Smooth muscle cell (in vitro differentiated cells): Measurements from ENCODE around the gene ZG16. TPM values are rescaled to one million over a fixed set of nuclear protein-coding genes. Genes with fewer than 3 reads are reported as not detected.

Source experiments
- DNase-seq: peaks from one replicate; lab custom pipeline; 2025; ENCODE audit not compliant: unreplicated experiment; lab: John Stamatoyannopoulos, UW
- H2AFZ ChIP-seq: fragments of 200-600 bp; sonication (generic); 2 replicates; pipeline ENCODE4 v1.6.0; 2016; ENCODE audit warnings: antibody characterized with exemption, low read depth, mild to moderate bottlenecking
- H3F3A ChIP-seq: fragments of 200-600 bp; sonication (generic); 2 replicates; pipeline ENCODE4 v1.6.0; 2017; ENCODE audit warnings: antibody characterized with exemption, low read depth
- H3K27ac ChIP-seq: fragments of 200-600 bp; sonication (generic); 2 replicates; pipeline ENCODE4 v1.5.1; 2016; ENCODE audit warnings: low read depth, mild to moderate bottlenecking
- H3K27me3 ChIP-seq: fragments of 200-600 bp; sonication (generic); 2 replicates; pipeline ENCODE4 v1.6.1; 2016; ENCODE audit warnings: low read depth, mild to moderate bottlenecking
- H3K36me3 ChIP-seq: fragments of 200-600 bp; sonication (generic); 2 replicates; pipeline ENCODE4 v1.5.1; 2016; ENCODE audit warnings: low read depth
- H3K4me1 ChIP-seq: fragments of 200-600 bp; sonication (generic); 2 replicates; pipeline ENCODE4 v1.5.1; 2016; ENCODE audit warnings: low read depth
- H3K4me2 ChIP-seq: fragments of 200-600 bp; sonication (generic); 2 replicates; pipeline ENCODE4 v1.6.0; 2016; ENCODE audit warnings: mild to moderate bottlenecking
- H3K4me3 ChIP-seq: fragments of 200-600 bp; sonication (generic); 2 replicates; pipeline ENCODE4 v1.5.1; 2016; ENCODE audit warnings: mild to moderate bottlenecking
- H3K79me2 ChIP-seq: fragments of 200-600 bp; sonication (generic); 2 replicates; pipeline ENCODE4 v1.6.0; 2016; ENCODE audit warnings: low read depth, mild to moderate bottlenecking
- H3K9ac ChIP-seq: fragments of 200-600 bp; sonication (generic); 2 replicates; pipeline ENCODE4 v1.6.0; 2016; ENCODE audit warnings: low read depth
- H3K9me3 ChIP-seq: fragments of 200-600 bp; sonication (generic); replicated peaks from 2 replicates; pipeline ENCODE4 v1.5.1; 2016; ENCODE audit warnings: low read depth
- H4K20me1 ChIP-seq: fragments of 200-600 bp; sonication (generic); 2 replicates; pipeline ENCODE4 v1.6.0; 2016; ENCODE audit warnings: low read depth
- CTCF ChIP-seq: fragments of 200-600 bp; sonication (generic); IDR thresholded peaks from 2 replicates; pipeline ENCODE4 v1.5.1; 2017; ENCODE audit warnings: borderline replicate concordance, mild to moderate bottlenecking, antibody characterized with exemption; ENCODE audit not compliant: insufficient read depth, poor library complexity, severe bottlenecking
- WGBS: methylation state at CpG from one replicate; pipeline ENCODE4 v1.1.7; 2016; ENCODE audit warnings: low lambda C conversion rate; 5-methylcytosine and 5-hydroxymethylcytosine counted together
- polyA plus RNA-seq: library from polyadenylated mRNA; unstranded; fragments of >200 nt; fragmentation: Nextera tagmentation; extraction: Ambion mirVana; gene quantifications from 2 replicates; pipeline ENCODE4 v1.2.1, GENCODE V29; 2016
- total RNA-seq: library from RNA; depleted of rRNA; stranded (reverse); fragments of >200 nt; gene quantifications from 2 replicates; pipeline ENCODE4 v1.2.3, GENCODE V29; 2014

ZG16 gene
- total and polyA plus RNA-seq, 2 experiments from 2014 or later = not detected

GRCh38 chr16:29812754-29813643 is 34.9 kb downstream of the ZG16 start:
- Histone ChIP-seq H3F3A (peaks cover 29% of the 10 kb centered on the region), H3K4me3 (peak overlapping the region; percentile 63), H3K36me3 (no peaks in the 10 kb centered on the region), H3K4me2 (peak overlapping the region; percentile 94), H4K20me1 (peaks cover 27% of the 10 kb centered on the region), H3K79me2 (peaks cover 51% of the 10 kb centered on the region), H3K27ac (peak overlapping the region; percentile 95), H2AFZ (no peak overlapping the region), H3K9me3 (no peaks in the 10 kb centered on the region), H3K27me3 (no peaks in the 10 kb centered on the region), H3K9ac (peak overlapping the region; percentile 77), H3K4me1 (peaks cover 56% of the 10 kb centered on the region)
- TF ChIP-seq CTCF = no peak
- DNase-seq = no peak
- 58% methylated on average over 8 of the region's 9 CpGs for WGBS

DNA sequence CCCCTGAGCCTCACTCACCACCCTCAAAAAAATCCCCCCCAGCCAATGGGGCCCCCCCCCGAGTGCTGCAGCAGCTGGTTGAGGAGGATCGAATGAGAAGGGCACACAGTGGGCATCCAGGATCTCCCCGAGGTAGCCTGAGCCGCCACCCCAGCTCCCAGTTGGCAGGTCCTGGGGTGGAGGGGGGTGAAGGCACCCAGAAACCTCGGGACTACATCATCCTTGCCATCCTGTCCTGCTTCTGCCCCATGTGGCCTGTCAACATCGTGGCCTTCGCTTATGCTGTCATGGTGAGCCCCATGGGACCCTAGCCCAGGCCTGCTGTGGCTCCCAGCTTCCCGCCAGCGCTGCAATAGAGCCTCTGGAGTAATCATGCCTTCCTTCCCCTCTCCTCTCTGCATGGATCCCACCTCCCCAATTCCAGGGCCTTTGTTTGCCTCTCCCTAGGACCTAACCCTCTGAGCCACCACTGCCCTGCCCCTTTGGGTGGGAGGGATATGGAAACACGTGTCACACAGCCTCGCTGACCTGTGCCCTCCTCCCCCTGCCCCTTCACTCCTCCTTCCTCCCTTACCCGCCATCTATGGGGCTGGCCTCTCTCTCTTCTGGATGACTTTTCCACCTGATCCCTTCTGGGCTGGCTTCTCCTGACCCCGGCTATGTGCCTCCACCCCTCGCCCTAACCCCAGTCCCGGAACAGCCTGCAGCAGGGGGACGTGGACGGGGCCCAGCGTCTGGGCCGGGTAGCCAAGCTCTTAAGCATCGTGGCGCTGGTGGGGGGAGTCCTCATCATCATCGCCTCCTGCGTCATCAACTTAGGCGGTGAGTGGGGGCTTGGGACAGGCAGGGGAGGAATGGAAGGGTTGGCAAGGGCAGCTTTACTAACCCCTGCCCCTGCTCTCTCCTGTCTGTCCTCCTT is 35.8 kb downstream of the ZG16 start:
- Histone ChIP-seq H3K79me2 (peaks cover 50% of the 10 kb centered on the region), H3K27me3 (no peaks in the 10 kb centered on the region), H3F3A (peaks cover 29% of the 10 kb centered on the region), H3K4me3 (no peak overlapping the region), H3K9ac (no peak overlapping the region), H3K9me3 (no peaks in the 10 kb centered on the region), H2AFZ (no peak overlapping the region), H4K20me1 (peaks cover 18% of the 10 kb centered on the region), H3K27ac (no peak overlapping the region), H3K4me1 (peaks cover 48% of the 10 kb centered on the region), H3K4me2 (peak overlapping the region; percentile 94), H3K36me3 (no peaks in the 10 kb centered on the region)
- WGBS = 84% methylated on average over 21 of the region's 24 CpGs
- DNase-seq = no peak
- no peak for TF ChIP-seq CTCF

DNA sequence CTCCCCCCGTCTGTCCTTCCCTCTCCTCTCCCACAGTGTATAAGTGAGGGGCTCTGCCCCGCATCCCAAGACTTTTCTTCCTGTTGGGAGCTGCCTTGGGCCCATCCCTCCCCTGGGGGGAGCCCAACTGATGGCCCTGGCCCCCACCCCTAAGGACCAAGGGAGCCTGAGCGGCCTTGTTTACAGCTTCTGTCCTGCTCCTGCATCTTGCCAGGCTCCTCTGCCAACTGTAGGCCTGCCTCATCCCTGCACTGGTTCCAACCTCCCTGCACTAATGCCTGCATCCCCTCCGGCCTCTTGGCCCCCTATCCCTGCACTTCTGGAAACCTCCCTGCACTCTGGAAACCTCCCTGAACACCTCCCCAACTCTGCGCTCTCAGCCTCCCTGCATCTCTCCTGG is 36.5 kb downstream of the ZG16 start:
- Histone ChIP-seq H3K36me3 (no peaks in the 10 kb centered on the region), H3K9ac (no peak overlapping the region), H3K4me1 (peaks cover 41% of the 10 kb centered on the region), H3F3A (peaks cover 23% of the 10 kb centered on the region), H3K27ac (no peak overlapping the region), H3K9me3 (no peaks in the 10 kb centered on the region), H4K20me1 (peaks cover 11% of the 10 kb centered on the region), H2AFZ (no peak overlapping the region), H3K27me3 (no peaks in the 10 kb centered on the region), H3K4me2 (peak overlapping the region; percentile 90), H3K79me2 (peaks cover 43% of the 10 kb centered on the region), H3K4me3 (no peak overlapping the region)
- TF ChIP-seq CTCF = no peak
- DNase-seq = no peak
- WGBS = 91% methylated on average over 4 of the region's 5 CpGs
